Osteoblast (primary cell): Measurements from ENCODE around the gene PTHLH. TPM values are rescaled to one million over a fixed set of nuclear protein-coding genes. Genes with fewer than 3 reads are reported as not detected.

Experiments
- DNase-seq: peaks from one replicate; pipeline ENCODE4 v3.0.0; 2011; ENCODE audit warnings: low spot score, mixed read lengths; ENCODE audit not compliant: insufficient read length; ENCODE audit errors: missing footprints
- H2AFZ ChIP-seq: 2 replicates; pipeline ENCODE4 v1.6.0; 2011; ENCODE audit warnings: mild to moderate bottlenecking, low read length
- H3K27ac ChIP-seq: 2 replicates; pipeline ENCODE4 v1.5.1; 2011; ENCODE audit warnings: mild to moderate bottlenecking, low read depth, low read length, moderate library complexity
- H3K27me3 ChIP-seq: 2 replicates; pipeline ENCODE4 v1.6.0; 2012; ENCODE audit warnings: mild to moderate bottlenecking, control low read depth, inconsistent platforms, low read length, moderate library complexity; ENCODE audit not compliant: insufficient read depth
- H3K36me3 ChIP-seq: 2 replicates; pipeline ENCODE4 v1.5.1; 2011; ENCODE audit warnings: mild to moderate bottlenecking, low read length, control low read depth, moderate library complexity; ENCODE audit not compliant: insufficient read depth
- H3K4me1 ChIP-seq: 2 replicates; pipeline ENCODE4 v1.5.1; 2011; ENCODE audit warnings: mild to moderate bottlenecking, low read length, control low read depth, moderate library complexity; ENCODE audit not compliant: insufficient read depth
- H3K4me2 ChIP-seq: 2 replicates; pipeline ENCODE4 v1.6.0; 2011; ENCODE audit warnings: mild to moderate bottlenecking, low read length; ENCODE audit not compliant: insufficient read depth
- H3K4me3 ChIP-seq: fragments of 200-600 bp; sonication (generic); 3 replicates; pipeline ENCODE4 v1.5.1; 2012; ENCODE audit warnings: mild to moderate bottlenecking, low read length, inconsistent platforms; ENCODE audit not compliant: insufficient read depth
- H3K79me2 ChIP-seq: 2 replicates; pipeline ENCODE4 v1.6.0; 2012; ENCODE audit warnings: mild to moderate bottlenecking, low read length, control low read depth, inconsistent platforms; ENCODE audit not compliant: insufficient read depth
- H3K9me3 ChIP-seq: 2 replicates; pipeline ENCODE4 v1.5.1; 2011; ENCODE audit warnings: low read depth, low read length, control low read depth
- H4K20me1 ChIP-seq: 2 replicates; pipeline ENCODE4 v1.6.0; 2012; ENCODE audit warnings: mild to moderate bottlenecking, low read length, control low read depth; ENCODE audit not compliant: insufficient read depth
- CTCF ChIP-seq: IDR thresholded peaks from 2 replicates; pipeline ENCODE4 v1.5.1; 2011; ENCODE audit warnings: mild to moderate bottlenecking, low read depth, low read length, moderate library complexity; ENCODE audit errors: extremely low read depth
- total RNA-seq: library from RNA; depleted of rRNA; stranded (reverse); fragments of >200 nt; gene quantifications from 2 replicates; pipeline ENCODE4 v1.2.3, GENCODE V29; 2012

Gene PTHLH
- total RNA-seq, 1 donor = 2.2 TPM

- Histone ChIP-seq H3K79me2 (no peaks in the 10 kb centered on the region), H3K9me3 (no peaks in the 10 kb centered on the region), H4K20me1 (no peaks in the 10 kb centered on the region), H3K4me3 (no peak overlapping the region), H3K36me3 (no peaks in the 10 kb centered on the region), H2AFZ (no peak overlapping the region), H3K27ac (no peak overlapping the region), H3K27me3 (peaks cover 17% of the 10 kb centered on the region), H3K4me2 (peak overlapping the region; percentile 97), H3K4me1 (peaks cover 29% of the 10 kb centered on the region)
- DNase-seq = peak; percentile 5
- TF ChIP-seq CTCF = no peak
These were observed 927 bp downstream of the PTHLH start for GRCh38 chr12:27971606-27972005.

GRCh38 chr12:27971121-27971489 lies 1.4 kb downstream of the PTHLH start:
- Histone ChIP-seq H2AFZ (peak overlapping the region; percentile 4), H3K9me3 (no peaks in the 10 kb centered on the region), H4K20me1 (no peaks in the 10 kb centered on the region), H3K4me2 (peak overlapping the region; percentile 97), H3K4me3 (peak overlapping the region; percentile 74), H3K27me3 (peaks cover 13% of the 10 kb centered on the region), H3K27ac (peak overlapping the region; percentile 36), H3K4me1 (peaks cover 34% of the 10 kb centered on the region), H3K79me2 (no peaks in the 10 kb centered on the region), H3K36me3 (no peaks in the 10 kb centered on the region)
- DNase-seq = no peak
- no peak for TF ChIP-seq CTCF

GRCh38 chr12:27970401-27971120 lies 2.0 kb downstream of the PTHLH start:
- no peaks in the 10 kb centered on the region for H3K36me3 ChIP-seq
- DNase-seq = peak; percentile 89
- peak overlapping the region; percentile 36 for H3K27ac ChIP-seq
- peak overlapping the region; percentile 97 for H3K4me2 ChIP-seq
- H3K79me2 ChIP-seq = no peaks in the 10 kb centered on the region
- H3K4me1 ChIP-seq = peaks cover 36% of the 10 kb centered on the region
- H2AFZ ChIP-seq = peak overlapping the region; percentile 44
- TF ChIP-seq CTCF = no peak
- no peaks in the 10 kb centered on the region for H3K9me3 ChIP-seq
- peaks cover 8% of the 10 kb centered on the region for H3K27me3 ChIP-seq
- peak overlapping the region; percentile 74 for H3K4me3 ChIP-seq
- no peaks in the 10 kb centered on the region for H4K20me1 ChIP-seq

- Histone ChIP-seq H3K4me3 (peak overlapping the region; percentile 74), H3K36me3 (no peaks in the 10 kb centered on the region), H3K27ac (peak overlapping the region; percentile 73), H3K4me1 (peaks cover 41% of the 10 kb centered on the region), H3K79me2 (no peaks in the 10 kb centered on the region), H3K4me2 (peak overlapping the region; percentile 97), H3K27me3 (peaks cover 5% of the 10 kb centered on the region), H4K20me1 (no peaks in the 10 kb centered on the region), H2AFZ (peak overlapping the region; percentile 90), H3K9me3 (no peaks in the 10 kb centered on the region)
- peak; percentile 90 for DNase-seq
- TF ChIP-seq CTCF = no peak
These were observed 2.7 kb downstream of the PTHLH start for GRCh38 chr12:27969624-27970400.
